Nephron progenitor cell (in vitro differentiated cells): ENCODE data around the gene TEF.
A peak's percentile ranks its signal among the peaks of the same experiment; 100 is the strongest.

Source experiments
- DNase-seq: peaks from one replicate; pipeline ENCODE4 v3.0.0; 2021
- H3K27ac Mint-ChIP-seq: 2 replicates; pipeline ENCODE4 v1.8.0; 2021; ENCODE audit warnings: mild to moderate bottlenecking, moderate library complexity, mixed read lengths
- H3K27me3 Mint-ChIP-seq: 2 replicates; pipeline ENCODE4 v1.8.0; 2021; ENCODE audit warnings: mild to moderate bottlenecking, low read depth, mixed read lengths; ENCODE audit not compliant: poor library complexity
- H3K36me3 Mint-ChIP-seq: 2 replicates; pipeline ENCODE4 v1.8.0; 2021; ENCODE audit warnings: low read depth, mixed read lengths
- H3K4me1 Mint-ChIP-seq: 2 replicates; pipeline ENCODE4 v1.8.0; 2021; ENCODE audit warnings: mixed read lengths
- H3K4me3 Mint-ChIP-seq: 2 replicates; pipeline ENCODE4 v1.8.0; 2021; ENCODE audit warnings: mild to moderate bottlenecking, moderate library complexity, mixed read lengths
- H3K9me3 Mint-ChIP-seq: 2 replicates; pipeline ENCODE4 v1.8.0; 2021; ENCODE audit warnings: mild to moderate bottlenecking, moderate library complexity, mixed read lengths
- CTCF ChIP-seq: fragments of 200-600 bp; sonication (generic); IDR thresholded peaks from 2 replicates; pipeline ENCODE4 v1.5.0; 2021; ENCODE audit warnings: antibody characterized with exemption

TEF gene, protein sequence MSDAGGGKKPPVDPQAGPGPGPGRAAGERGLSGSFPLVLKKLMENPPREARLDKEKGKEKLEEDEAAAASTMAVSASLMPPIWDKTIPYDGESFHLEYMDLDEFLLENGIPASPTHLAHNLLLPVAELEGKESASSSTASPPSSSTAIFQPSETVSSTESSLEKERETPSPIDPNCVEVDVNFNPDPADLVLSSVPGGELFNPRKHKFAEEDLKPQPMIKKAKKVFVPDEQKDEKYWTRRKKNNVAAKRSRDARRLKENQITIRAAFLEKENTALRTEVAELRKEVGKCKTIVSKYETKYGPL

DNA sequence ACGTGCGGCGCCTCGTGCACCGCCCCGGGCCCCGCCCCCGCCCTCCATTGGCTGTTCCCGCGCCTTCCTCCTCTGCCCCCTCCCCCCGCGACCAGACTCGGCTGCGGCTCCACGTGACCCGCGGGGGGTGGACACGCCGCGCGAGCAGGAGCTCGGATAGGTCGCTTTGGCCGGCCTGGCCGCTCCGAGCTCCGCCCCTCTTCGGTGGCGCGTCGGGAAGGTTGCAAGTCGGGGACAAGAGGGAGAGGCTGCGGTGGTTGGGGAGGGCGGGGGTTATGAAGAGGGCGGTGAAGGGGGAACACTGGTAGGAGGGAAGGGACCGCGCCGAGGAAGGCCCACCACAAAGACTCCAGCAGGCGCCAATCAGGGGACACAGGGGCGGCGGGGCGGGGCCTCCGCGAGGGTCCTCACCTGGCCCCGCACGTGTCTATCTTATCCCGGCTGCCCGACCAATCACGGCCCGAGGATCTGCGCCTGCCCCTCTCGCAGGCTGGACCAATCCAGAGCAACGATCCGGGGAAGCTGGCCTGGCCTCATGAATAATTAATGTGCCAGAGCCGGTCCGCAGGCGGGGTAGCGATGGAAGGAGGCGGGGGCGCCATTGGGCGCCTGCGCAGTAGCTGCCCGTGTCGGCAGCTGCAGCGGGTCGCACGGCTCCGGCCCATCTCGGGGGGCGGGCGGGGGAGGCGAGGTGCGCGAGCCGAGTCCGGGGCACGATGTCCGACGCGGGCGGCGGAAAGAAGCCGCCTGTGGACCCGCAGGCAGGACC lies at the start of gene TEF:
Gene TEF, plus strand, starts transcription at position 614 of the 769 bp plus-strand sequence. Its CDS starts 103 bp downstream, at position 717.
- DNase-seq: peak; percentile 98
- peaks cover 10% of the 10 kb centered on the region for H3K27me3 Mint-ChIP-seq
- peak within 1 kb of the TSS; percentile 99 for H3K27ac Mint-ChIP-seq
- no peak for TF ChIP-seq CTCF
- peaks cover 38% of the 10 kb centered on the region for H3K4me1 Mint-ChIP-seq
- no peaks in the 10 kb centered on the region for H3K36me3 Mint-ChIP-seq
- H3K9me3 Mint-ChIP-seq: no peaks in the 10 kb centered on the region
- H3K4me3 Mint-ChIP-seq: peak within 1 kb of the TSS; percentile 81

DNA sequence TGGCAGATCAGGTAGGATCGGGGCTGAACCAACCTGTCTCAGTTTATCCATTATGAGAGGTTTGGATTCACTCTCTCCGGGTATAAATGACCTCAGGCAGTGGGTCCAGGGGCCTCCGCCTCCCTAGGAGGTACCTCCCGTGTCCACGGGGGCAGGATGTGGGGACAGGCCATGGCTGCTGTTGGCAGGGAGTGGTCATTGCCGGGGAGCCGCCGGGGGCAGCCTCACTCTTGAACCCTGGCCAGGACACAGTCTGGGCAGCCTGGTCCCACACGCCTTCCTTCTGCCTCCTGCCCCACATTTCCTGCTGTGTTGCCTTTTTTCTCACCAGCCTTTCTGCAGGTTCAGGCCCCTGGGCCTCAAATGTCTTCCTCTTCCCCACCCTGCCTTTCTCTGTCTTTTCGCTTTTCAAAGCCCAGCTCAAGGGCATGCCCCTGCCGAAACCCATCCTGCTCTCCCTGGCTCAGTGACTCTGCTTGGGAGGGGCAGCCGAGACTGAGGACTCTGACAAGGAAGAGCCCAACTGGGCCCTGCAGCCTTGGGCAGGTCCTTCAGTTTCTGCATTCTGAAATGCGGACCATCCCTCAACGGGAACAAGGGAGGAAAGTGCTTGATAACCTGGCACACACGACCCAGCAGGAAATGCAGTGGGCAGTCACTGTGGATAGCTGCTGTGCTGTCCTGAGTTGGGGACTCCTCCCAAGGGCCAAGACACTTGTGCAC lies 49.4 kb upstream of the TEF start:
- H3K9me3 Mint-ChIP-seq: no peaks in the 10 kb centered on the region
- peak overlapping the region; percentile 76 for H3K27ac Mint-ChIP-seq
- H3K36me3 Mint-ChIP-seq: peaks cover 59% of the 10 kb centered on the region
- no peak for DNase-seq
- no peak for TF ChIP-seq CTCF
- no peaks in the 10 kb centered on the region for H3K27me3 Mint-ChIP-seq
- no peaks in the 10 kb centered on the region for H3K4me1 Mint-ChIP-seq
- H3K4me3 Mint-ChIP-seq: no peak overlapping the region

DNA sequence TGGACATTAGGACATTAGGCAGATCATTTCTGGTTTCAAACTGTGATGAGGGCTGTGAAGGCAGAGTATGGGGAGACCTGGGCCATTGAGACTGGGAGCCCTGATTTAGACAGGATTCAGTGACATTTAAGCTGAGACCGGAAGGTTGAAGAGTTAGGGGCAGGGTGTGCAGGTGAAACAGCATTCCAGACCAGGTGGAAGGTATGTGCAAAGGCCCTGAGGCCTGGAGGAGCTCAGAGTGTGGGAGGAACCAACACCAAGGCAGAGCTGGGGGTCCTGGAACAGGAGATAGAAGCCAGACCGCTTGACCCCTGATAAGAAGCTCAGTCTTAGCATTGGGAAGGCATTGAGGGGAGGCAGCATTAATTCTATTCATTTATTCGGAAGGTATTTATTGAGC lies 47.9 kb upstream of the TEF start:
- Mint-ChIP-seq H3K9me3 (no peaks in the 10 kb centered on the region), H3K36me3 (peaks cover 51% of the 10 kb centered on the region), H3K27ac (no peak overlapping the region), H3K27me3 (no peaks in the 10 kb centered on the region), H3K4me3 (no peak overlapping the region), H3K4me1 (no peaks in the 10 kb centered on the region)
- no peak for DNase-seq
- no peak for TF ChIP-seq CTCF

DNA sequence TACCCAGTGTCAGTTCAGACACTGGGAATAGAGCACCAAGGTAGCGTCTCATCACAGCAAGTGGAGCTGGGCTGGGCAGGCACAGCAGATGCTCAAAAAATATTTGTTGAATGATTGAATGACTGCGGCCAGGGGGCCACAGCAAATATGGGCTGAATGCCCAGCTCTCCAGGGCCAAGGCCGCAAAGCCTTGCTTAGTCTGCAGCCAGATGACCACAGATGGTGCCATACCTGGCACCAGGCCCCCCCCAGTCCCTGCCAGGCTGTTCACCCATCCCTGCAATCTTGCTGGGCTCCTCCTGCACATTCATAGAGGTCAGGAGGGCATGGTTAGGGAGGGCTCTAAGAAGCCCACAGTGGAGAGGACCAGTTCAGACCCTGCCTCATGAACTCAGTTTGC lies 47.5 kb upstream of the TEF start:
- Mint-ChIP-seq H3K9me3 (no peaks in the 10 kb centered on the region), H3K27me3 (no peaks in the 10 kb centered on the region), H3K36me3 (peaks cover 51% of the 10 kb centered on the region), H3K27ac (no peak overlapping the region), H3K4me3 (no peak overlapping the region), H3K4me1 (no peaks in the 10 kb centered on the region)
- no peak for DNase-seq
- TF ChIP-seq CTCF: no peak

GRCh38 chr22:41334951-41335635 lies 46.6 kb upstream of the TEF start:
- no peak for TF ChIP-seq CTCF
- DNase-seq: no peak
- H3K4me3 Mint-ChIP-seq: no peak overlapping the region
- no peaks in the 10 kb centered on the region for H3K9me3 Mint-ChIP-seq
- no peaks in the 10 kb centered on the region for H3K27me3 Mint-ChIP-seq
- peaks cover 43% of the 10 kb centered on the region for H3K36me3 Mint-ChIP-seq
- no peaks in the 10 kb centered on the region for H3K4me1 Mint-ChIP-seq
- H3K27ac Mint-ChIP-seq: peak overlapping the region; percentile 79
